IMR-90 (cell line): ENCODE data around the gene GOSR1. TPM values are rescaled to one million over a fixed set of nuclear protein-coding genes. Genes with fewer than 3 reads are reported as not detected.

Experiments
- ATAC-seq: fragments of 200-7000 bp; cut with Tn5 transposase; 2 replicates; pipeline ENCODE4 v1.9.1; 2020; ENCODE audit warnings: low read depth, mild to moderate bottlenecking, moderate library complexity
- BruUV-seq: library from RNA; stranded (reverse); fragments of 400-500 nt; replicated peaks from 2 replicates; lab custom pipeline; 2021; lab: Mats Ljungman, UMichigan
- CTCF ChIA-PET: fragments of 300-600 bp; formaldehyde crosslinking; extraction: SDS; loops from one replicate; lab custom pipeline; 2021; ENCODE audit warnings: antibody characterized with exemption; lab: Yijun Ruan, JAX
- POLR2A ChIA-PET: fragments of 300-600 bp; sonication (Branson Sonifier 250); formaldehyde crosslinking; loops from one replicate; lab custom pipeline; 2022; ENCODE audit warnings: antibody characterized with exemption; ENCODE audit not compliant: unreplicated experiment; lab: Charles Lee
- DNase-seq: peaks from one replicate; pipeline ENCODE4 v3.0.0; 2013
- H2AFZ ChIP-seq: replicated peaks from 2 replicates; pipeline ENCODE3; 2013; ENCODE audit warnings: low read length, mild to moderate bottlenecking; ENCODE audit not compliant: poor library complexity
- H2AK5ac ChIP-seq: 2 replicates; pipeline ENCODE4 v1.6.1; 2013; ENCODE audit warnings: low read depth, low read length, inconsistent platforms
- H2AK9ac ChIP-seq: replicated peaks from 2 replicates; pipeline ENCODE3; 2013; ENCODE audit warnings: mild to moderate bottlenecking, low read depth, low read length, moderate library complexity; ENCODE audit not compliant: poor library complexity
- H2BK120ac ChIP-seq: 2 replicates; pipeline ENCODE4 v1.6.1; 2013; ENCODE audit warnings: low read depth, low read length, inconsistent platforms
- H2BK15ac ChIP-seq: 3 replicates; pipeline ENCODE4 v1.6.1; 2013; ENCODE audit warnings: low read depth, low read length, inconsistent platforms
- H2BK20ac ChIP-seq: 2 replicates; pipeline ENCODE4 v1.6.1; 2013; ENCODE audit warnings: low read depth, mild to moderate bottlenecking, inconsistent platforms, low read length, moderate library complexity
- H2BK5ac ChIP-seq: 2 replicates; pipeline ENCODE4 v1.6.1; 2013; ENCODE audit warnings: mild to moderate bottlenecking, low read depth, low read length, inconsistent platforms; ENCODE audit not compliant: poor library complexity, severe bottlenecking
- H3K14ac ChIP-seq: replicated peaks from 2 replicates; pipeline ENCODE4 v1.6.1; 2013; ENCODE audit warnings: low read depth, low read length, inconsistent platforms
- H3K18ac ChIP-seq: 2 replicates; pipeline ENCODE4 v1.6.1; 2013; ENCODE audit warnings: low read depth, low read length, control low read depth
- H3K23ac ChIP-seq: 2 replicates; pipeline ENCODE4 v1.6.1; 2013; ENCODE audit warnings: low read depth, low read length, inconsistent platforms
- H3K27ac ChIP-seq: 2 replicates; pipeline ENCODE4 v1.5.1; 2013; ENCODE audit warnings: mild to moderate bottlenecking, control low read depth, low read length; ENCODE audit not compliant: insufficient read depth
- H3K27me3 ChIP-seq: 2 replicates; pipeline ENCODE4 v1.6.1; 2013; ENCODE audit warnings: low read length; ENCODE audit not compliant: control insufficient read depth, insufficient read depth
- H3K36me3 ChIP-seq: 2 replicates; pipeline ENCODE4 v1.6.1; 2013; ENCODE audit warnings: low read length, mixed read lengths; ENCODE audit not compliant: control insufficient read depth, insufficient read depth
- H3K4ac ChIP-seq: 2 replicates; pipeline ENCODE4 v1.6.1; 2013; ENCODE audit warnings: low read depth, low read length, inconsistent platforms
- H3K4me1 ChIP-seq: 2 replicates; pipeline ENCODE4 v1.6.1; 2013; ENCODE audit warnings: low read length, mixed read lengths; ENCODE audit not compliant: control insufficient read depth, insufficient read depth
- H3K4me2 ChIP-seq: 2 replicates; pipeline ENCODE4 v1.6.1; 2013; ENCODE audit warnings: low read depth, mild to moderate bottlenecking, control low read depth, low read length, moderate library complexity
- H3K4me3 ChIP-seq: 2 replicates; pipeline ENCODE4 v1.5.1; 2013; ENCODE audit warnings: low read depth, mild to moderate bottlenecking, control low read depth, low read length, moderate library complexity; ENCODE audit not compliant: insufficient read depth
- H3K56ac ChIP-seq: 2 replicates; pipeline ENCODE4 v1.6.1; 2013; ENCODE audit warnings: low read length, inconsistent platforms; ENCODE audit not compliant: insufficient read depth; ENCODE audit errors: extremely low read depth
- H3K79me1 ChIP-seq, 2 experiments: 2 replicates each; pipeline ENCODE4 v1.6.1; 2013; ENCODE audit warnings: low read length in 2 of 2, inconsistent platforms in 1 of 2, low read depth in 1 of 2
- H3K9ac ChIP-seq: 2 replicates; pipeline ENCODE4 v1.6.1; 2013; ENCODE audit warnings: low read depth, low read length, control low read depth
- H3K9me1 ChIP-seq: 2 replicates; pipeline ENCODE4 v1.6.1; 2013; ENCODE audit warnings: low read length, inconsistent platforms; ENCODE audit not compliant: insufficient read depth
- H3K9me3 ChIP-seq: 2 replicates; pipeline ENCODE4 v1.6.1; 2013; ENCODE audit warnings: low read length; ENCODE audit not compliant: control insufficient read depth, insufficient read depth
- H4K20me1 ChIP-seq: 2 replicates; pipeline ENCODE4 v1.6.1; 2013; ENCODE audit warnings: low read length, inconsistent platforms; ENCODE audit not compliant: insufficient read depth
- H4K5ac ChIP-seq: 2 replicates; pipeline ENCODE4 v1.6.1; 2013; ENCODE audit warnings: mild to moderate bottlenecking, low read depth, low read length, control low read depth
- H4K8ac ChIP-seq, 2 experiments: 2 replicates each; pipeline ENCODE4 v1.6.1; 2013; ENCODE audit warnings: low read depth in 2 of 2, low read length in 2 of 2, control low read depth in 1 of 2, inconsistent platforms in 1 of 2
- H4K91ac ChIP-seq: 2 replicates; pipeline ENCODE4 v1.6.1; 2013; ENCODE audit warnings: low read depth, low read length, inconsistent platforms; ENCODE audit not compliant: insufficient read depth
- BHLHE40 ChIP-seq: fragments of 150-350 bp; IDR thresholded peaks from 2 replicates; pipeline ENCODE4 v1.6.1; 2016; ENCODE audit warnings: mild to moderate bottlenecking, low read depth, low read length
- CEBPB ChIP-seq: IDR thresholded peaks from 2 replicates; pipeline ENCODE4 v1.6.1; 2012; ENCODE audit warnings: low read depth, low read length, improper control_type of control experiment
- CHD1 ChIP-seq: IDR thresholded peaks from 2 replicates; pipeline ENCODE4 v1.6.1; 2012; ENCODE audit warnings: low read depth, low read length, improper control_type of control experiment
- FOS ChIP-seq: fragments of 150-350 bp; IDR thresholded peaks from 2 replicates; pipeline ENCODE4 v1.6.1; 2016; ENCODE audit warnings: low read depth, low read length
- MAFK ChIP-seq: IDR thresholded peaks from 2 replicates; pipeline ENCODE4 v1.6.1; 2012; ENCODE audit warnings: low read depth, low read length, improper control_type of control experiment
- MAZ ChIP-seq: IDR thresholded peaks from 2 replicates; pipeline ENCODE4 v1.6.1; 2012; ENCODE audit warnings: low read depth, mild to moderate bottlenecking, low read length, improper control_type of control experiment, moderate library complexity, borderline replicate concordance
- MXI1 ChIP-seq: IDR thresholded peaks from 2 replicates; pipeline ENCODE4 v1.6.1; 2012; ENCODE audit warnings: low read depth, mild to moderate bottlenecking, low read length, moderate library complexity, borderline replicate concordance
- NFE2L2 ChIP-seq: fragments of 150-350 bp; IDR thresholded peaks from 2 replicates; pipeline ENCODE4 v1.6.1; 2016; ENCODE audit warnings: low read depth, mild to moderate bottlenecking, low read length
- POLR2A ChIP-seq: IDR thresholded peaks from 2 replicates; pipeline ENCODE4 v1.6.1; 2012; ENCODE audit warnings: mild to moderate bottlenecking, low read depth, low read length
- RAD21 ChIP-seq: IDR thresholded peaks from 2 replicates; pipeline ENCODE4 v1.6.1; 2012; ENCODE audit warnings: low read length, improper control_type of control experiment
- RCOR1 ChIP-seq: IDR thresholded peaks from 2 replicates; pipeline ENCODE4 v1.6.1; 2012; ENCODE audit warnings: mild to moderate bottlenecking, low read length, improper control_type of control experiment; ENCODE audit not compliant: insufficient replicate concordance
- RFX5 ChIP-seq: IDR thresholded peaks from 2 replicates; pipeline ENCODE4 v1.8.0; 2012; ENCODE audit warnings: low read depth, mild to moderate bottlenecking, low read length, moderate library complexity
- SMC3 ChIP-seq: fragments of 150-350 bp; IDR thresholded peaks from 2 replicates; pipeline ENCODE4 v1.6.1; 2016; ENCODE audit warnings: low read depth, mild to moderate bottlenecking, antibody characterized with exemption, low read length, moderate library complexity
- WGBS, 2 experiments: methylation state at CpG; one replicate each; pipeline versions ENCODE4 v1.1.5 to v1.1.7; 2013; ENCODE audit warnings: missing lambda C conversion rate in 2 of 2; ENCODE audit not compliant: insufficient read length in 1 of 2; ENCODE audit errors: extremely low coverage in 2 of 2; 5-methylcytosine and 5-hydroxymethylcytosine counted together
- dilution Hi-C: fragments of 300-500 bp; cut with HindIII; formaldehyde crosslinking; loops from one replicate; pipeline ENCODE4 v1.14.3; 2018; ENCODE audit warnings: low sequenced_read_pairs; ENCODE audit not compliant: unreplicated experiment
- in situ Hi-C: fragments of 300-500 bp; cut with MboI; formaldehyde crosslinking; loops from 3 replicates; pipeline ENCODE4 v1.14.3; 2019; ENCODE audit warnings: low sequenced_read_pairs, inconsistent platforms, mixed read lengths
- intact Hi-C: fragments of 100-400 bp; cut with micrococcal nuclease; formaldehyde crosslinking; loops from 2 replicates; pipeline ENCODE4 v1.10.0; 2022
- polyA plus RNA-seq, 3 experiments: library from polyadenylated mRNA; depleted of rRNA; stranded (reverse); fragments of >200 nt; gene quantifications; 2 replicates each; pipeline ENCODE4 v1.2.3, GENCODE V29; 2012; ENCODE audit warnings: low replicate concordance in 1 of 3
- total RNA-seq: library from RNA; depleted of rRNA; stranded (reverse); fragments of >200 nt; gene quantifications from 2 replicates; pipeline ENCODE4 v1.2.3, GENCODE V29; 2012
- TF ChIP-seq, protein P1 (sequence below): fragments of 150-350 bp; IDR thresholded peaks from 2 replicates; pipeline ENCODE4 v1.6.1; 2016; ENCODE audit warnings: low read depth, mild to moderate bottlenecking, low read length, moderate library complexity, borderline replicate concordance
- TF ChIP-seq, protein P2 (sequence below): fragments of 150-350 bp; IDR thresholded peaks from 2 replicates; pipeline ENCODE4 v1.6.1; 2017; ENCODE audit warnings: mild to moderate bottlenecking, antibody characterized with exemption, low read length, low read depth
- TF ChIP-seq, protein P3 (sequence below): conservative IDR thresholded peaks from 2 replicates; pipeline ENCODE4 v1.5.1; 2012; ENCODE audit warnings: mild to moderate bottlenecking, low read depth, low read length, improper control_type of control experiment

Gene GOSR1
- total and polyA plus RNA-seq, 2 of the 4 experiments (the other 2 are of a cell fraction) = 21.2 to 47.5 TPM

DNA sequence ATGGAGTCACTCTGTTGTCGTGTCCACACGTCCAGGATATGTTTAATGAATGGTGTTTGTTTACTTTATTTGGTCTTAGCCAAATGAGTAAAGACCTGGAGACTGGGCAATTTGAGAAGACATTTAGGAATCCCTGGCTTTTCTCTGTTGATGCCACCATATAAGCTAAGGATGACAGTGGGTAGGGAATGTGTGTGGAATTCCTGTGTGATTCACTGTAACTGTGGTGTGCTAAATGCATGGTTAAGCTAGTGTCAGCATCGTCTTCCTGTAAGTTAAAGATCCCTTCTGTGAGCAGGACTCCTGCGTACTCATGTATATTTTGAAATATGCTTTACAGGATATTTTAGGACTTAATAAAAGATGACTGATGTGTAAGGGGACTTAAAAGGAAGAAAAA, 26.4 kb downstream of the GOSR1 start:
- CTCF ChIA-PET = no interaction called here
- intact Hi-C loops = no loop called here
- Histone ChIP-seq H2BK15ac (no peak overlapping the region), H3K79me1 (peaks cover 18 to 34% of the 10 kb centered on the region in 2 experiments), H4K91ac (no peak overlapping the region), H2AK9ac (no peak overlapping the region), H2BK120ac (no peak overlapping the region), H3K9me3 (no peaks in the 10 kb centered on the region), H3K9me1 (peaks cover 4% of the 10 kb centered on the region; the same call in 1 of the 2 replicates), H3K14ac (no peak overlapping the region), H3K56ac (no peak overlapping the region), H3K18ac (no peak overlapping the region), H4K5ac (no peak overlapping the region), H3K9ac (no peak overlapping the region), H3K4me3 (no peak overlapping the region), H3K4me2 (no peak overlapping the region), H3K23ac (no peak overlapping the region), H3K4me1 (no peaks in the 10 kb centered on the region), H3K4ac (no peak overlapping the region), H4K8ac (no peak overlapping the region), H2BK20ac (no peak overlapping the region), H3K27me3 (no peaks in the 10 kb centered on the region), H2BK5ac (no peak overlapping the region), H2AK5ac (no peak overlapping the region), H3K27ac (no peak overlapping the region), H3K36me3 (peaks cover 16% of the 10 kb centered on the region), H2AFZ (no peak overlapping the region), H4K20me1 (no peaks in the 10 kb centered on the region)
- ATAC-seq (peak; percentile 96), DNase-seq (peak; percentile 28)
- in situ Hi-C loops = no loop called here
- dilution Hi-C loops = no loop called here
- no peak for TF ChIP-seq NFE2L2
- TF ChIP-seq CEBPB = no peak
- TF ChIP-seq RFX5 = no peak
- no peak for TF ChIP-seq CHD1
- no peak for TF ChIP-seq MAFK
- no peak for TF ChIP-seq POLR2A
- TF ChIP-seq, protein P1, sequence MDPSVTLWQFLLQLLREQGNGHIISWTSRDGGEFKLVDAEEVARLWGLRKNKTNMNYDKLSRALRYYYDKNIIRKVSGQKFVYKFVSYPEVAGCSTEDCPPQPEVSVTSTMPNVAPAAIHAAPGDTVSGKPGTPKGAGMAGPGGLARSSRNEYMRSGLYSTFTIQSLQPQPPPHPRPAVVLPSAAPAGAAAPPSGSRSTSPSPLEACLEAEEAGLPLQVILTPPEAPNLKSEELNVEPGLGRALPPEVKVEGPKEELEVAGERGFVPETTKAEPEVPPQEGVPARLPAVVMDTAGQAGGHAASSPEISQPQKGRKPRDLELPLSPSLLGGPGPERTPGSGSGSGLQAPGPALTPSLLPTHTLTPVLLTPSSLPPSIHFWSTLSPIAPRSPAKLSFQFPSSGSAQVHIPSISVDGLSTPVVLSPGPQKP = no peak
- no peak for TF ChIP-seq RCOR1
- no peak for TF ChIP-seq BHLHE40
- no peak for TF ChIP-seq MAZ
- no peak for TF ChIP-seq MXI1
- TF ChIP-seq, protein P2, sequence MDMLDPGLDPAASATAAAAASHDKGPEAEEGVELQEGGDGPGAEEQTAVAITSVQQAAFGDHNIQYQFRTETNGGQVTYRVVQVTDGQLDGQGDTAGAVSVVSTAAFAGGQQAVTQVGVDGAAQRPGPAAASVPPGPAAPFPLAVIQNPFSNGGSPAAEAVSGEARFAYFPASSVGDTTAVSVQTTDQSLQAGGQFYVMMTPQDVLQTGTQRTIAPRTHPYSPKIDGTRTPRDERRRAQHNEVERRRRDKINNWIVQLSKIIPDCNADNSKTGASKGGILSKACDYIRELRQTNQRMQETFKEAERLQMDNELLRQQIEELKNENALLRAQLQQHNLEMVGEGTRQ = no peak
- TF ChIP-seq SMC3 = no peak
- TF ChIP-seq RAD21 = no peak
- no peak for TF ChIP-seq FOS
- TF ChIP-seq, protein P3, sequence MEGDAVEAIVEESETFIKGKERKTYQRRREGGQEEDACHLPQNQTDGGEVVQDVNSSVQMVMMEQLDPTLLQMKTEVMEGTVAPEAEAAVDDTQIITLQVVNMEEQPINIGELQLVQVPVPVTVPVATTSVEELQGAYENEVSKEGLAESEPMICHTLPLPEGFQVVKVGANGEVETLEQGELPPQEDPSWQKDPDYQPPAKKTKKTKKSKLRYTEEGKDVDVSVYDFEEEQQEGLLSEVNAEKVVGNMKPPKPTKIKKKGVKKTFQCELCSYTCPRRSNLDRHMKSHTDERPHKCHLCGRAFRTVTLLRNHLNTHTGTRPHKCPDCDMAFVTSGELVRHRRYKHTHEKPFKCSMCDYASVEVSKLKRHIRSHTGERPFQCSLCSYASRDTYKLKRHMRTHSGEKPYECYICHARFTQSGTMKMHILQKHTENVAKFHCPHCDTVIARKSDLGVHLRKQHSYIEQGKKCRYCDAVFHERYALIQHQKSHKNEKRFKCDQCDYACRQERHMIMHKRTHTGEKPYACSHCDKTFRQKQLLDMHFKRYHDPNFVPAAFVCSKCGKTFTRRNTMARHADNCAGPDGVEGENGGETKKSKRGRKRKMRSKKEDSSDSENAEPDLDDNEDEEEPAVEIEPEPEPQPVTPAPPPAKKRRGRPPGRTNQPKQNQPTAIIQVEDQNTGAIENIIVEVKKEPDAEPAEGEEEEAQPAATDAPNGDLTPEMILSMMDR = no peak
- no TSS peak for BruUV-seq
- 25% methylated on average over 2 of the region's 4 CpGs; no CpG with 5 or more reads in 1 of the 2 experiments for WGBS, 2 experiments
- POLR2A ChIA-PET = no interaction called here
